HEK293 (cell line): ENCODE results near the gene FRMD4A.

Source experiments
- CTCF ChIA-PET: fragments of 350-600 bp; formaldehyde crosslinking; extraction: SDS; loops from one replicate; lab custom pipeline; 2021; ENCODE audit warnings: antibody characterized with exemption; lab: Yijun Ruan, JAX
- POLR2A ChIA-PET: fragments of 300-600 bp; formaldehyde crosslinking; extraction: SDS; loops from one replicate; lab custom pipeline; 2020; ENCODE audit warnings: antibody characterized with exemption, inconsistent platforms; lab: Yijun Ruan, JAX
- H3K27ac ChIP-seq: fragments of 200-500 bp; sonication (Bioruptor generic); 2 replicates; pipeline ENCODE4 v1.5.1; 2014; ENCODE audit warnings: low read depth, low read length, control low read depth, inconsistent platforms; ENCODE audit errors: extremely low read depth
- H3K36me3 ChIP-seq, 2 experiments: fragments of 200-500 bp in 1 of 2; sonication (Bioruptor generic) in 1 of 2; 1 replicate in 1 of 2; 2 replicates in 1 of 2; pipeline ENCODE4 v1.5.1; 2014 to 2017; ENCODE audit warnings: inconsistent platforms in 2 of 2, low read length in 2 of 2; ENCODE audit not compliant: control insufficient read depth in 2 of 2, insufficient read depth in 1 of 2
- H3K4me1 ChIP-seq: fragments of 200-500 bp; sonication (Bioruptor generic); 2 replicates; pipeline ENCODE4 v1.5.1; 2014; ENCODE audit warnings: mild to moderate bottlenecking, low read length, inconsistent platforms; ENCODE audit not compliant: control insufficient read depth, insufficient read depth
- H3K4me3 ChIP-seq: 2 replicates; pipeline ENCODE4 v1.5.1; 2011; ENCODE audit warnings: low read depth, mild to moderate bottlenecking, control low read depth, low read length, moderate library complexity
- H3K9me3 ChIP-seq: fragments of 200-500 bp; sonication (Bioruptor generic); 2 replicates; pipeline ENCODE4 v1.5.1; 2014; ENCODE audit warnings: low read depth, low read length, inconsistent platforms; ENCODE audit not compliant: control insufficient read depth, insufficient read depth
- FEZF1 ChIP-seq: fragments of 450-650 bp; formaldehyde crosslinking; IDR thresholded peaks from 2 replicates; pipeline ENCODE4 v1.5.1; 2016; ENCODE audit warnings: missing biosample characterization, missing genetic modification characterization
- IKZF3 ChIP-seq: fragments of 450-650 bp; IDR thresholded peaks from 2 replicates; pipeline ENCODE4 v1.5.0; 2018; ENCODE audit warnings: missing biosample characterization, mild to moderate bottlenecking, missing genetic modification characterization, moderate library complexity
- KLF1 ChIP-seq: fragments of 450-650 bp; formaldehyde crosslinking; IDR thresholded peaks from 2 replicates; pipeline ENCODE4 v1.5.1; 2016; ENCODE audit warnings: missing biosample characterization, missing genetic modification characterization
- KLF9 ChIP-seq: fragments of 450-650 bp; formaldehyde crosslinking; IDR thresholded peaks from 2 replicates; pipeline ENCODE4 v1.5.1; 2016; ENCODE audit warnings: missing biosample characterization, missing genetic modification characterization, low read depth
- OSR2 ChIP-seq: fragments of 450-650 bp; formaldehyde crosslinking; IDR thresholded peaks from 2 replicates; pipeline ENCODE4 v1.5.1; 2016; ENCODE audit warnings: missing biosample characterization, missing genetic modification characterization
- RBAK ChIP-seq: fragments of 450-650 bp; formaldehyde crosslinking; IDR thresholded peaks from 2 replicates; pipeline ENCODE4 v1.5.1; 2016; ENCODE audit warnings: missing biosample characterization, missing genetic modification characterization
- SP2 ChIP-seq: fragments of 450-650 bp; formaldehyde crosslinking; IDR thresholded peaks from 2 replicates; pipeline ENCODE4 v1.5.1; 2016; ENCODE audit warnings: missing biosample characterization, missing genetic modification characterization
- SP3 ChIP-seq: fragments of 450-650 bp; formaldehyde crosslinking; IDR thresholded peaks from 2 replicates; pipeline ENCODE4 v1.5.1; 2016; ENCODE audit warnings: missing biosample characterization, missing genetic modification characterization
- ZBTB1 ChIP-seq: fragments of 450-650 bp; formaldehyde crosslinking; IDR thresholded peaks from 2 replicates; pipeline ENCODE4 v1.5.1; 2016; ENCODE audit warnings: missing biosample characterization, missing genetic modification characterization
- ZNF10 ChIP-seq: fragments of 450-650 bp; formaldehyde crosslinking; IDR thresholded peaks from 2 replicates; pipeline ENCODE4 v1.5.1; 2017; ENCODE audit warnings: missing biosample characterization, missing genetic modification characterization
- ZNF138 ChIP-seq: fragments of 450-650 bp; formaldehyde crosslinking; IDR thresholded peaks from 2 replicates; pipeline ENCODE4 v1.5.1; 2016; ENCODE audit warnings: missing biosample characterization, missing genetic modification characterization, borderline replicate concordance
- ZNF221 ChIP-seq: fragments of 450-650 bp; formaldehyde crosslinking; IDR thresholded peaks from 2 replicates; pipeline ENCODE4 v1.5.1; 2017; ENCODE audit warnings: missing biosample characterization, missing genetic modification characterization, borderline replicate concordance
- ZNF223 ChIP-seq: fragments of 450-650 bp; formaldehyde crosslinking; IDR thresholded peaks from 2 replicates; pipeline ENCODE4 v1.5.1; 2016; ENCODE audit warnings: missing biosample characterization, missing genetic modification characterization
- ZNF341 ChIP-seq: fragments of 450-650 bp; formaldehyde crosslinking; IDR thresholded peaks from 2 replicates; pipeline ENCODE4; 2016; ENCODE audit warnings: low read depth, missing biosample characterization, missing genetic modification characterization
- ZNF362 ChIP-seq: fragments of 450-650 bp; formaldehyde crosslinking; IDR thresholded peaks from 2 replicates; pipeline ENCODE4 v1.5.1; 2016; ENCODE audit warnings: missing biosample characterization, missing genetic modification characterization
- ZNF391 ChIP-seq: fragments of 450-650 bp; formaldehyde crosslinking; IDR thresholded peaks from 2 replicates; pipeline ENCODE4 v1.5.1; 2016; ENCODE audit warnings: low read depth, missing biosample characterization, missing genetic modification characterization, borderline replicate concordance
- ZNF514 ChIP-seq: fragments of 450-650 bp; formaldehyde crosslinking; IDR thresholded peaks from 2 replicates; pipeline ENCODE4 v1.5.1; 2016; ENCODE audit warnings: missing biosample characterization, missing genetic modification characterization
- ZNF549 ChIP-seq: fragments of 450-650 bp; IDR thresholded peaks from 2 replicates; pipeline ENCODE4 v1.5.1; 2018; ENCODE audit warnings: missing biosample characterization, missing genetic modification characterization, mild to moderate bottlenecking, inconsistent platforms, moderate library complexity
- ZNF558 ChIP-seq: fragments of 450-650 bp; formaldehyde crosslinking; IDR thresholded peaks from 2 replicates; pipeline ENCODE4 v1.5.1; 2016; ENCODE audit warnings: missing biosample characterization, missing genetic modification characterization
- ZNF639 ChIP-seq: fragments of 450-650 bp; formaldehyde crosslinking; IDR thresholded peaks from 2 replicates; pipeline ENCODE4 v1.5.1; 2016; ENCODE audit warnings: missing biosample characterization, missing genetic modification characterization
- ZNF707 ChIP-seq: fragments of 450-650 bp; formaldehyde crosslinking; IDR thresholded peaks from 2 replicates; pipeline ENCODE4 v1.5.1; 2016; ENCODE audit warnings: missing biosample characterization, missing genetic modification characterization
- TF ChIP-seq, protein P1 (sequence below): fragments of 450-650 bp; formaldehyde crosslinking; IDR thresholded peaks from 2 replicates; pipeline ENCODE4 v1.5.1; 2016; ENCODE audit warnings: missing biosample characterization, missing genetic modification characterization

The FRMD4A gene

GRCh38 chr10:14024329-14025202, 306.2 kb downstream of the FRMD4A start:
- Histone ChIP-seq H3K27ac (no peak overlapping the region), H3K4me1 (peaks cover 3% of the 10 kb centered on the region; the same call in 1 of the 2 replicates), H3K9me3 (no peaks in the 10 kb centered on the region), H3K4me3 (no peak overlapping the region), H3K36me3 (no peaks in the 10 kb centered on the region)
- TF ChIP-seq ZNF391 (tag by site-specific recombination) (no peak), RBAK (tag by site-specific recombination) (no peak), ZNF138 (tag by site-specific recombination) (no peak), OSR2 (no peak), ZBTB1 (tag by site-specific recombination) (no peak), ZNF639 (tag by site-specific recombination) (no peak), ZNF707 (no peak), KLF1 (tag by site-specific recombination) (no peak), ZNF549 (no peak), ZNF10 (tag by site-specific recombination) (no peak), SP3 (tag by site-specific recombination) (no peak), SP2 (tag by site-specific recombination) (no peak), ZNF514 (no peak), KLF9 (tag by site-specific recombination) (no peak), ZNF221 (tag by site-specific recombination) (no peak), ZNF558 (tag by site-specific recombination) (no peak), ZNF223 (no peak), ZNF341 (tag by site-specific recombination) (no peak), IKZF3 (tag by site-specific recombination) (no peak)
- TF ChIP-seq, protein P1, sequence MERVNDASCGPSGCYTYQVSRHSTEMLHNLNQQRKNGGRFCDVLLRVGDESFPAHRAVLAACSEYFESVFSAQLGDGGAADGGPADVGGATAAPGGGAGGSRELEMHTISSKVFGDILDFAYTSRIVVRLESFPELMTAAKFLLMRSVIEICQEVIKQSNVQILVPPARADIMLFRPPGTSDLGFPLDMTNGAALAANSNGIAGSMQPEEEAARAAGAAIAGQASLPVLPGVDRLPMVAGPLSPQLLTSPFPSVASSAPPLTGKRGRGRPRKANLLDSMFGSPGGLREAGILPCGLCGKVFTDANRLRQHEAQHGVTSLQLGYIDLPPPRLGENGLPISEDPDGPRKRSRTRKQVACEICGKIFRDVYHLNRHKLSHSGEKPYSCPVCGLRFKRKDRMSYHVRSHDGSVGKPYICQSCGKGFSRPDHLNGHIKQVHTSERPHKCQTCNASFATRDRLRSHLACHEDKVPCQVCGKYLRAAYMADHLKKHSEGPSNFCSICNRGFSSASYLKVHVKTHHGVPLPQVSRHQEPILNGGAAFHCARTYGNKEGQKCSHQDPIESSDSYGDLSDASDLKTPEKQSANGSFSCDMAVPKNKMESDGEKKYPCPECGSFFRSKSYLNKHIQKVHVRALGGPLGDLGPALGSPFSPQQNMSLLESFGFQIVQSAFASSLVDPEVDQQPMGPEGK (tag by site-specific recombination) = no peak
- CTCF ChIA-PET = interaction anchor here (0.7 kb wide), 2 partner anchors 11 to 358 kb away, joined by 3 read pairs; no protein-coding TSS in a partner anchor
- POLR2A ChIA-PET = no interaction called here

DNA sequence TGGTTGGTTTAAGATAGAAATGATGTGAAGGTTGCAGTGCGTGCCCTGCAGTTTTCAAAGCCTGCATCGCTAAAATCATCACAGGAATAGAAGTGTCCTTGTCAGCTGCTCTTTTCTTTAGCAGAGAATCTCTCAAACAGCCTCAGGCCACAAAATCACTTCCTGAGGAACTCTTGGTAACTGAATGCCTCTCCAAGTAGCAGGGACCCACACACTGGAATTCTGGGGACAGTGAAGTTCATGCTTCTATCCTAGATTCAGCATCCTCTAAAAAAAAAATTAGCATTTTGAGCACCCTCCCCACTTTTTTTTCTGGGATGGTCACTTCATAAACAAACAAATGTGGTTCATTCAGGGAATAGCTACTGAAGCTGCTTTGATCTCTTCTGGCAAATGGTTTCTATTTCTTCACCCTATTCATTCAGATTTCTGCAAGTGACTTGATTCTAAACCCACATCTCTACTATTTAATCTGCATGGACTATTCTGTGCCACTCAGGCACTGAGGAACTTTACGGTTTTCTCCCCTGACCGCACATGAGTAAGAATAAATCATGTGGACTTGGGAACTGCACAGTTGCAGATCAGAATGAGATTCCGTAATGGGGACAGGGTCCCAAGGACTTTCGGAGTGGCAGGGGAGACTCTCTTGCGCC, 306.9 kb downstream of the FRMD4A start:
- CTCF ChIA-PET = interaction anchor here (0.6 to 0.7 kb wide), 2 partner anchors 11 to 361 kb away, joined by 3 read pairs; no protein-coding TSS in a partner anchor
- POLR2A ChIA-PET = no interaction called here
- TF ChIP-seq FEZF1 (tag by site-specific recombination) = peak; percentile 28; the same call in 1 of the 2 replicates
- no peak for TF ChIP-seq ZNF362 (tag by site-specific recombination)
- TF ChIP-seq, all 188 proteins: peak for 1

More for the DNA sequence above, 306.9 kb downstream of the FRMD4A start:
- H3K4me3 ChIP-seq = no peak overlapping the region
- H3K36me3 ChIP-seq = no peaks in the 10 kb centered on the region
- H3K27ac ChIP-seq = no peak overlapping the region
- H3K9me3 ChIP-seq = no peaks in the 10 kb centered on the region
- H3K4me1 ChIP-seq = peaks cover 3% of the 10 kb centered on the region; the same call in 1 of the 2 replicates
